ENCODE measurements around the gene SEC22B. TPM values are rescaled to one million over a fixed set of nuclear protein-coding genes. Genes with fewer than 3 reads are reported as not detected.

The SEC22B gene
- 8.0 to 8.8 TPM (median 8.3 TPM) in 5 replicates for total RNA-seq (2022; extraction: Qiagen RNA extraction; ENCODE audit: low read depth)

GRCh38 chr1:120176092-120176855 lies at the start of gene SEC22B:
SEC22B (minus strand) TSS chr1:120176520; CDS start chr1:120176381, 139 bp downstream.

Other genes with a start within 250 kb of the SEC22B start
- gene NOTCH2, start 106.9 kb downstream of the SEC22B start, total RNA-seq (2022; extraction: Qiagen RNA extraction; ENCODE audit: low read depth) = 18.6 to 30.5 TPM (median 26.8 TPM) in 5 replicates
- gene NBPF8, start 238.5 kb upstream of the SEC22B start, total RNA-seq (2022; extraction: Qiagen RNA extraction; ENCODE audit: low read depth) = 4.2 to 5.2 TPM (median 4.7 TPM) in 5 replicates